ENCODE data around the gene ZNF385D.

ZNF385D gene

DNA sequence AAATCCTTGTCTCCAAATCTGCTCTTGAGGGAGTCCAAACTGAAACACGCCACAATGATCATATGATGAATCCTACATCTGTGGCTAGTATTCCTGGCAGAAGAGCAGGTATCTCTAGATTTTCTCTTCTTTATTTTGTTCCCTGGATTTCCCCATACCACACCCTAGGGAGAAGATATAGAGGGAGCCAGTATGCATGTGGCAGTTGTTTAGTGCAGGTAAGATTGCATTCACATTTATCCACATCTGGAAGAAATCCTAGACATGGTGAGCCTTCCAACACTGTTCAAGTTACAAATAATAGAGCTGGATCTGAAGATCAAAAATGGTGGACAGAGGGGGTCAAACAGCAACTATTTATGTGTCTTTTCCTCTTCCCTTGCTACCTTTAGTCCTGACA lies 316.7 kb downstream of the ZNF385D start:
- in situ Hi-C loops (cut with HindIII; ENCODE audit: low sequenced_read_pairs): no loop called here
- H3K4me3 ChIP-seq (ENCODE audit: low read depth, low read length): no peak overlapping the region
- TF ChIP-seq, protein P1, sequence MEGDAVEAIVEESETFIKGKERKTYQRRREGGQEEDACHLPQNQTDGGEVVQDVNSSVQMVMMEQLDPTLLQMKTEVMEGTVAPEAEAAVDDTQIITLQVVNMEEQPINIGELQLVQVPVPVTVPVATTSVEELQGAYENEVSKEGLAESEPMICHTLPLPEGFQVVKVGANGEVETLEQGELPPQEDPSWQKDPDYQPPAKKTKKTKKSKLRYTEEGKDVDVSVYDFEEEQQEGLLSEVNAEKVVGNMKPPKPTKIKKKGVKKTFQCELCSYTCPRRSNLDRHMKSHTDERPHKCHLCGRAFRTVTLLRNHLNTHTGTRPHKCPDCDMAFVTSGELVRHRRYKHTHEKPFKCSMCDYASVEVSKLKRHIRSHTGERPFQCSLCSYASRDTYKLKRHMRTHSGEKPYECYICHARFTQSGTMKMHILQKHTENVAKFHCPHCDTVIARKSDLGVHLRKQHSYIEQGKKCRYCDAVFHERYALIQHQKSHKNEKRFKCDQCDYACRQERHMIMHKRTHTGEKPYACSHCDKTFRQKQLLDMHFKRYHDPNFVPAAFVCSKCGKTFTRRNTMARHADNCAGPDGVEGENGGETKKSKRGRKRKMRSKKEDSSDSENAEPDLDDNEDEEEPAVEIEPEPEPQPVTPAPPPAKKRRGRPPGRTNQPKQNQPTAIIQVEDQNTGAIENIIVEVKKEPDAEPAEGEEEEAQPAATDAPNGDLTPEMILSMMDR (IDR thresholded peaks at IDR 0.05; ENCODE audit: low read depth, low read length): no peak
- no peak for DNase-seq (ENCODE audit: low read depth, low spot score)

DNA sequence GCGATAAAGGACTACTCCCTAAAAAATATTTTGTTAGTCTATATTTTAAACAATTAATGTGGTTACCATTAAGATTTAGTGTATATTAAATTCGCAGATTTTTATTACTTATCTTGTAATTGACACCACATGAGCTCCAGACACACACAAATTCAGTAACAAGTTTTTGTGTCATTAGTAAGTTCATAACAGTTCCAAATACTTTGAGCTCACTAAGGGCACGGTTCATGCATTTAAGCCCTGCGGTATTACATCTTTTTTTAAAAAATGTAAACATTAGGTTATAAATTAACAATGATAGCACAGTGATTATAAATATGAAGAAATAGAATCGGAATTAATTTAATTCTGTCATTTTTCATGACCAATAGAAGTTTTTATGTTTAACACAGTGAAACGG lies 317.3 kb downstream of the ZNF385D start:
- DNase-seq (ENCODE audit: low read depth, low spot score): no peak
- in situ Hi-C loops (cut with HindIII; ENCODE audit: low sequenced_read_pairs): no loop called here
- TF ChIP-seq, protein P1 (IDR thresholded peaks at IDR 0.05; ENCODE audit: low read depth, low read length): no peak
- no peak overlapping the region for H3K4me3 ChIP-seq (ENCODE audit: low read depth, low read length)

DNA sequence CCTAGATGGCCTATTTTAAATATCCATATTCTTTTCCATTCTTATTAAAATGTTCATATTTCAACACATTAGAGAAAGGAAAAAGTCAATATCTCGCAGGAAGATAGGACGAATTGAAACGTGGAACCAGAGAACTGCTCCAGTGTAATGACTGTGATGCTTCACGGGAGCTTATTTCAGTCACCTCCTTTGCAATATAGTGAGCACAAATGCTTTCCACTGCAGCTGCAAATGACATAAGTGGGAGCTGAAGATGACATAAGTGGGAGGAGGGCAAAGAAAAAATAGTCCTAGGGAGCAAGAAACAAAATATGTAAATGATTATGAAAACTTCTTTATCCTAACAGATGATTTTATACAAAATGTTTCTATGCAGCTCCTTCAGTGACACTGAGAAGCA lies 324.1 kb downstream of the ZNF385D start:
- in situ Hi-C loops (cut with HindIII; ENCODE audit: low sequenced_read_pairs): no loop called here
- no peak for DNase-seq (ENCODE audit: low read depth, low spot score)
- H3K4me3 ChIP-seq (ENCODE audit: low read depth, low read length): no peak overlapping the region

DNA sequence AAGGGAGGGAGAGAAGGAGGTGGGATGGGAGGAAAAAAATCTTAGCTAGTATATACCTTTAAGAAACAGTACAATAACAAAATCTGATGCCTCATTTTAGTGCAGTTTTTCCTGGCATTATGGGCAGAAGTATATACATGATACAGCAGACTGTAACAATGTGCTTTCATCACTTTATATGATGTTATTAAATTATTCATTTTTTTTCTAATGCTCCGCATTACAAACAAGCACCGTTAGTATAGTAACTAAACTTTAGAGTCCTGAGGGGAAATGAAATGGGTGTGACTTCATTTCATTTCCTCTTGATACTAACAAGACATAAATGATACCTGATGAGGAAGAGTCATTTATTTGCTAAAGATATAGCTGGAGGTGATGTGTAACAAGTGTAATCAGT lies 325.3 kb downstream of the ZNF385D start:
- H3K4me3 ChIP-seq (ENCODE audit: low read depth, low read length): no peak overlapping the region
- TF ChIP-seq, protein P1 (IDR thresholded peaks at IDR 0.05; ENCODE audit: low read depth, low read length): no peak
- in situ Hi-C loops (cut with HindIII; ENCODE audit: low sequenced_read_pairs): no loop called here
- DNase-seq (ENCODE audit: low read depth, low spot score): no peak

More for the DNA sequence above, 324.1 kb downstream of the ZNF385D start:
- TF ChIP-seq, protein P1 (IDR thresholded peaks at IDR 0.05; ENCODE audit: low read depth, low read length): no peak

DNA sequence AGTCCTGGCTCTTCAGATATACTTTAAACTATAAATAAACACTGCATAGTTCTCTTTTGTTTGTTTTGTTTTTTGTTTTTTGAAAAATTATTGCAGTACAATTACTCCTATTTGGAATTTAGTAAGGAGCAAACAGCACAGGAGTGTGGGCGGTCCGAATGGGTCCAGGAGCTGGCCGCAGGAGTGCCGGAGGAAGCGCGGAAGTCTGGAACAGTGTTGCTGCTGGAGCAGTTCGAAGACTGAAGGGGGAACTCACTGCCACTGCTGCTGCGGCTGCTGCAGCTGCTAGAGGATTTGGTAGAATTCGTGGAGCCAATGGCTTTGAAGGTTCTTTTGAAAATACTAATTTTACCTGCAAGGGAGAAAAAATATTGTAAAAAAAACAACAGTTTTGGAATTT lies 329.9 kb downstream of the ZNF385D start:
- no peak for DNase-seq (ENCODE audit: low read depth, low spot score)
- in situ Hi-C loops (cut with HindIII; ENCODE audit: low sequenced_read_pairs): no loop called here
- no peak overlapping the region for H3K4me3 ChIP-seq (ENCODE audit: low read depth, low read length)
- TF ChIP-seq, protein P1 (IDR thresholded peaks at IDR 0.05; ENCODE audit: low read depth, low read length): no peak

DNA sequence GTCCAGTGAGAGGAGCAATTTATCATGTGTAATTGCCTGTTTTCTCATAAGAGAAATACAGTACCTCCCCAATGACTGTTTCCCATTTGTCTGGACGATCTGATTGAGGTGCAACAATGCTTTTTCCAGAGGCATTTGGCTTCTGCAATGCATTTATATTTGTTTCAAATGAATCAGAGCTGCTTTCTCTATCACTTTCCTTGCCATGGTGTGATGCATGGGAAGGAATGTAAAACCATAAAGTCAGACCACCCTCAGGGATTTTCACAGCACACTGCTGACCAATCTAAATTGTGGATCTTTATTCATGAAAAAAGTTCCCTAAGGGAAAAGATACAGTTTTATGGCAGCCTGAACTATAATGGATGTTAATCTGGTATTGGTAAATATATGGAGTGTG lies 333.0 kb downstream of the ZNF385D start:
- DNase-seq (ENCODE audit: low read depth, low spot score): peak; percentile 54
- H3K4me3 ChIP-seq (ENCODE audit: low read depth, low read length): no peak overlapping the region
- TF ChIP-seq, protein P1 (IDR thresholded peaks at IDR 0.05; ENCODE audit: low read depth, low read length): no peak
- in situ Hi-C loops (cut with HindIII; ENCODE audit: low sequenced_read_pairs): no loop called here

DNA sequence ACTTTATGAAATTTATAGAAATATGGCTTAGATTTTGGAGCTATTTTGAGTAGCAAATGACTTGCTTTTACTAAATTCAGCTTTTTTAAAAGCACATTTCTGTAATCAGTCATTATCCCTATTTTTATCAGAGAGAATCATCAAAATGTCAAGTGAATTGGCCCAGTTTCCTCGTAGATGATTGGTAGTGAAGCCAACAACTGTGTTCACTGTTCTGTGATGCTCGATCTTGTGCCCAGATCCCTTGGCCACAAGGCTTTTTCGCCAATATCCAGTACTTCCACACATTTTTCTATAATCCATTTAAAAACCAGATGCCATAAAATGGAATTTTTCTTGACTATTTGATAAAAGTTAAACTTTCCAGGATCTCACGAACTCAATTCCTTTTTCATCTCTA lies 336.5 kb downstream of the ZNF385D start:
- in situ Hi-C loops (cut with HindIII; ENCODE audit: low sequenced_read_pairs): no loop called here
- DNase-seq (ENCODE audit: low read depth, low spot score): no peak
- H3K4me3 ChIP-seq (ENCODE audit: low read depth, low read length): no peak overlapping the region
- TF ChIP-seq, protein P1 (IDR thresholded peaks at IDR 0.05; ENCODE audit: low read depth, low read length): no peak
